ENCODE measurements around the gene LNX1.

LNX1 gene

GRCh38 chr4:53535567-53535966 is 55.7 kb downstream of the LNX1 start:
- TF ChIP-seq, protein P1, sequence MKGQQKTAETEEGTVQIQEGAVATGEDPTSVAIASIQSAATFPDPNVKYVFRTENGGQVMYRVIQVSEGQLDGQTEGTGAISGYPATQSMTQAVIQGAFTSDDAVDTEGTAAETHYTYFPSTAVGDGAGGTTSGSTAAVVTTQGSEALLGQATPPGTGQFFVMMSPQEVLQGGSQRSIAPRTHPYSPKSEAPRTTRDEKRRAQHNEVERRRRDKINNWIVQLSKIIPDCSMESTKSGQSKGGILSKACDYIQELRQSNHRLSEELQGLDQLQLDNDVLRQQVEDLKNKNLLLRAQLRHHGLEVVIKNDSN (IDR thresholded peaks at IDR 0.05) = no peak
- no peak for TF ChIP-seq RAD21 (IDR thresholded peaks at IDR 0.05; ENCODE audit: low read depth)

DNA sequence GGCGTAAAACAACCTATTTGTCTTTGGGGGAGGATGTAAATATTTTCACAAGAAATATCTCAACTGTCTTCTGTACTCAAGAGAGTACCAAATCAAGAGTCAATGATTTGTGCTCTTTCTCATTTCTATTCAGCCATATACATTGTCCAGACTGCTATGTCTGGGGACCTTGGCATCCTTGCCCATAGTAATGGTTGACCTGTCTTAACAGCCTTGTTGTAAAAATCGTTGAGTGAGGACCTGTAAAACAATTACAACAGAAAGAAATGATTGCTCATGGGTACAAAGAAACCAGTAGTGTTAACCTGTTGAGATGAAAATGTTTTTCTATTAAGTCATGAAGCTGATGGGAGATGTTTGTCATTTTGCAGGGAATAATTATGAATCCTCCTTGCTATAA is 56.6 kb downstream of the LNX1 start:
- no peak for TF ChIP-seq ZBTB7A (IDR thresholded peaks at IDR 0.05; ENCODE audit: low read depth)
- no peak for TF ChIP-seq NFIC (IDR thresholded peaks at IDR 0.05)
- no peak for TF ChIP-seq YY1 (IDR thresholded peaks at IDR 0.05; ENCODE audit: low read depth)
- no peak for TF ChIP-seq CEBPB (IDR thresholded peaks at IDR 0.05)
- no peak for TF ChIP-seq TAF1 (IDR thresholded peaks at IDR 0.05; ENCODE audit: low read depth)
- no peak for TF ChIP-seq MAX (IDR thresholded peaks at IDR 0.05)

GRCh38 chr4:53532521-53532920 is 58.8 kb downstream of the LNX1 start:
- TF ChIP-seq, protein P2, sequence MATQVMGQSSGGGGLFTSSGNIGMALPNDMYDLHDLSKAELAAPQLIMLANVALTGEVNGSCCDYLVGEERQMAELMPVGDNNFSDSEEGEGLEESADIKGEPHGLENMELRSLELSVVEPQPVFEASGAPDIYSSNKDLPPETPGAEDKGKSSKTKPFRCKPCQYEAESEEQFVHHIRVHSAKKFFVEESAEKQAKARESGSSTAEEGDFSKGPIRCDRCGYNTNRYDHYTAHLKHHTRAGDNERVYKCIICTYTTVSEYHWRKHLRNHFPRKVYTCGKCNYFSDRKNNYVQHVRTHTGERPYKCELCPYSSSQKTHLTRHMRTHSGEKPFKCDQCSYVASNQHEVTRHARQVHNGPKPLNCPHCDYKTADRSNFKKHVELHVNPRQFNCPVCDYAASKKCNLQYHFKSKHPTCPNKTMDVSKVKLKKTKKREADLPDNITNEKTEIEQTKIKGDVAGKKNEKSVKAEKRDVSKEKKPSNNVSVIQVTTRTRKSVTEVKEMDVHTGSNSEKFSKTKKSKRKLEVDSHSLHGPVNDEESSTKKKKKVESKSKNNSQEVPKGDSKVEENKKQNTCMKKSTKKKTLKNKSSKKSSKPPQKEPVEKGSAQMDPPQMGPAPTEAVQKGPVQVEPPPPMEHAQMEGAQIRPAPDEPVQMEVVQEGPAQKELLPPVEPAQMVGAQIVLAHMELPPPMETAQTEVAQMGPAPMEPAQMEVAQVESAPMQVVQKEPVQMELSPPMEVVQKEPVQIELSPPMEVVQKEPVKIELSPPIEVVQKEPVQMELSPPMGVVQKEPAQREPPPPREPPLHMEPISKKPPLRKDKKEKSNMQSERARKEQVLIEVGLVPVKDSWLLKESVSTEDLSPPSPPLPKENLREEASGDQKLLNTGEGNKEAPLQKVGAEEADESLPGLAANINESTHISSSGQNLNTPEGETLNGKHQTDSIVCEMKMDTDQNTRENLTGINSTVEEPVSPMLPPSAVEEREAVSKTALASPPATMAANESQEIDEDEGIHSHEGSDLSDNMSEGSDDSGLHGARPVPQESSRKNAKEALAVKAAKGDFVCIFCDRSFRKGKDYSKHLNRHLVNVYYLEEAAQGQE (IDR thresholded peaks at IDR 0.05; ENCODE audit: low read depth) = no peak
- TF ChIP-seq CEBPB (IDR thresholded peaks at IDR 0.05) = no peak
- TF ChIP-seq TEAD4 (IDR thresholded peaks at IDR 0.05) = no peak
- no peak for TF ChIP-seq EGR1 (IDR thresholded peaks at IDR 0.05)
- TF ChIP-seq, protein P1 (IDR thresholded peaks at IDR 0.05) = no peak
- TF ChIP-seq TCF12 (IDR thresholded peaks at IDR 0.05; ENCODE audit: low read depth) = no peak
- no peak for TF ChIP-seq YY1 (IDR thresholded peaks at IDR 0.05; ENCODE audit: low read depth)
- TF ChIP-seq CREB1 (IDR thresholded peaks at IDR 0.05; ENCODE audit: low read depth) = no peak
- TF ChIP-seq EP300 (IDR thresholded peaks at IDR 0.05; ENCODE audit: borderline replicate concordance) = no peak
- TF ChIP-seq RAD21 (IDR thresholded peaks at IDR 0.05; ENCODE audit: low read depth) = no peak
- no peak for TF ChIP-seq ZBTB7A (IDR thresholded peaks at IDR 0.05; ENCODE audit: low read depth)
- TF ChIP-seq FOXM1 (IDR thresholded peaks at IDR 0.05; ENCODE audit: borderline replicate concordance, low read depth) = no peak
- no peak for TF ChIP-seq NFIC (IDR thresholded peaks at IDR 0.05)
- TF ChIP-seq MAX (IDR thresholded peaks at IDR 0.05) = no peak
- TF ChIP-seq TAF1 (IDR thresholded peaks at IDR 0.05; ENCODE audit: low read depth) = no peak

DNA sequence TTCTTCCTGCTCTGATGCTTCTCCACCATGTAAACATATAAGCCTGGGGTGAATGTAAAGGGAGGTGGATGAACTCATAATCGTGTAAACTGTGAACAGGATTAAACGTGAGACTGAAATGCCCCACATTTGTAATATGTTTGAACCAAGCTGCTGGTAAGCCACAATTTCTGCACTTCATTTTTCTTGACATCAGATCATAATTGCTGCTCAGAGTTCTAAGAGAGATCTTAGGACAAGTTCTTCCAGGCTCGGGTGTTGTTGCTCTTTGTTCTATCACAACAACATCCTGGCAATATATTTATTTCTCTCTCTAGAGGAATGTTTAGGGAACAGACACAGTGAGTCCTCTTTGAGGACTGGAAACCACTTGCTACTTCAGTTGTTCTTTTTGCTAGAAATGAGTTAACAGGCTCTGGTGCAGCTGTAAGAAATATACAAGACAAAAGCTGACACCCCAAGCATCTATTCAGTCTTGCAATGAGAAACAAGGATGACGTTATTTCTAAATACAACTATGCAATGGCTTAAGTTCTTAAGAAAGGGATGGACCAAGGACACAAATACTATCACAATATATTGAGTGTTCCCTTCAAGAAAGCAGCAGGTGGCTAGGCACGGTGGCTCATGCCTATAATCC is 59.6 kb downstream of the LNX1 start:
- TF ChIP-seq TCF12 (IDR thresholded peaks at IDR 0.05; ENCODE audit: low read depth) (no peak), NFIC (IDR thresholded peaks at IDR 0.05) (no peak), CEBPB (IDR thresholded peaks at IDR 0.05) (no peak), MAX (IDR thresholded peaks at IDR 0.05) (no peak), TAF1 (IDR thresholded peaks at IDR 0.05; ENCODE audit: low read depth) (no peak), FOXM1 (IDR thresholded peaks at IDR 0.05; ENCODE audit: borderline replicate concordance, low read depth) (no peak)
- TF ChIP-seq, protein P1 (IDR thresholded peaks at IDR 0.05) = no peak
- TF ChIP-seq, protein P2 (IDR thresholded peaks at IDR 0.05; ENCODE audit: low read depth) = no peak

DNA sequence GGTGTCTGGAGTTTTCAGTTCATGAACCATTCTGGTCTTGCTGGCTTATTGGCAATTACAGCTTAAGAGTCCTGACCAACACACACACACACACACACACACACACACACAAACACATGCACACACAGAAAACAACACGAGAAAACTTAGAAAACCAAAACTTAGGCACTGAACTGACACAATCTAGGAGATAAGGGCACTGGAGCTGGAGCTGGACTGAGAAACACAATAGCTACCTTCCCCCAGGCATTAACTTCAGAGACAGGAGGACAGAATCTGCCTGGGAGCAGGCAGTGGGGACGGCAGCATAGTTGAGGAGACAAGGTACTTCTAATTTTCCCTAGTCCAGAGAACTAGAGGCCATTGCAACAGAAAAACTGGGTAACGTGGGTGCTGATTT is 62.3 kb downstream of the LNX1 start:
- TF ChIP-seq, protein P1 (IDR thresholded peaks at IDR 0.05) = no peak
- TF ChIP-seq, protein P2 (IDR thresholded peaks at IDR 0.05; ENCODE audit: low read depth) = no peak
- TF ChIP-seq TEAD4 (IDR thresholded peaks at IDR 0.05) = no peak
- no peak for TF ChIP-seq CREB1 (IDR thresholded peaks at IDR 0.05; ENCODE audit: low read depth)
- no peak for TF ChIP-seq MAX (IDR thresholded peaks at IDR 0.05)
- no peak for TF ChIP-seq TAF1 (IDR thresholded peaks at IDR 0.05; ENCODE audit: low read depth)
- TF ChIP-seq NFIC (IDR thresholded peaks at IDR 0.05) = no peak
- TF ChIP-seq YY1 (IDR thresholded peaks at IDR 0.05; ENCODE audit: low read depth) = no peak
- TF ChIP-seq EGR1 (IDR thresholded peaks at IDR 0.05) = no peak
- TF ChIP-seq ZBTB7A (IDR thresholded peaks at IDR 0.05; ENCODE audit: low read depth) = no peak
- no peak for TF ChIP-seq CEBPB (IDR thresholded peaks at IDR 0.05)
- no peak for TF ChIP-seq FOXM1 (IDR thresholded peaks at IDR 0.05; ENCODE audit: borderline replicate concordance, low read depth)

Data from Ishikawa (cell line).